Panc1 (cell line): Measurements from ENCODE around the gene FKBP4.

Experiments
- POLR2AphosphoS5 ChIP-seq: IDR thresholded peaks from 2 replicates; pipeline ENCODE4 v1.6.1; 2012; ENCODE audit warnings: mild to moderate bottlenecking, low read depth, low read length, moderate library complexity
- TF ChIP-seq, protein P1 (sequence below): fragments of 450-650 bp; IDR thresholded peaks from 2 replicates; pipeline ENCODE4 v1.5.1; 2017; ENCODE audit warnings: mild to moderate bottlenecking
- TF ChIP-seq, protein P2 (sequence below), 2 experiments: IDR thresholded peaks; 2 replicates each; pipeline ENCODE4 v1.6.1; 2011 to 2012; ENCODE audit warnings: low read depth in 2 of 2, control low read depth in 1 of 2, low read length in 1 of 2, mild to moderate bottlenecking in 1 of 2, moderate library complexity in 1 of 2; ENCODE audit not compliant: insufficient read depth in 1 of 2

DNA sequence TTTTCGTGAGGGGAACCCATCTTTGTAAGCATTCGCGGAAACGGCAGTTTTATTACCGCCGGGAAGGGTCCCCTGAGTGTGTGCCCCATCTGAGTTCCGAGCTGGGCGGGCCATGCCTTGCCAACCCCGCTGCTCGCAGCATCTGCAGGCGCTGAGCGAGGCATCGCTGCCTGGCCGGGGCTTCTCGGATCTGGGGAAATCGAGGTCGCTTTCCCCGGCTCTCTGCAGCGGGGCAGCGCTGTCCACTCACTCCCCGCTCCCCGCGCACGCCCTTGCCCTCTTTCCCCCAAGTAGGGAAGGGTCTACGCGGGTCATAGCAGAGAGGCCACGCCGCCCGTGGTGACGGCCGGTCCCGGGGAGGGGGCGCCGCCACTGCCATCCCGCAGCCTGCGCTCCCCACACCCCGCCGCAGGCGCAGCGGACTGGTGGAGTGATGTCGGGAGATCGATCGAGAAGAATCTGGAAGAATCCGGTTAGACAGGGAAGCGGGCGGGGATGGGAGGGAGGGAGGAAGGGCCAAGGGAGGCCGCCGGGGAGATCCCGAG, 507 bp upstream of the FKBP4 start:
- TF ChIP-seq POLR2AphosphoS5 = no peak
- TF ChIP-seq, protein P1, sequence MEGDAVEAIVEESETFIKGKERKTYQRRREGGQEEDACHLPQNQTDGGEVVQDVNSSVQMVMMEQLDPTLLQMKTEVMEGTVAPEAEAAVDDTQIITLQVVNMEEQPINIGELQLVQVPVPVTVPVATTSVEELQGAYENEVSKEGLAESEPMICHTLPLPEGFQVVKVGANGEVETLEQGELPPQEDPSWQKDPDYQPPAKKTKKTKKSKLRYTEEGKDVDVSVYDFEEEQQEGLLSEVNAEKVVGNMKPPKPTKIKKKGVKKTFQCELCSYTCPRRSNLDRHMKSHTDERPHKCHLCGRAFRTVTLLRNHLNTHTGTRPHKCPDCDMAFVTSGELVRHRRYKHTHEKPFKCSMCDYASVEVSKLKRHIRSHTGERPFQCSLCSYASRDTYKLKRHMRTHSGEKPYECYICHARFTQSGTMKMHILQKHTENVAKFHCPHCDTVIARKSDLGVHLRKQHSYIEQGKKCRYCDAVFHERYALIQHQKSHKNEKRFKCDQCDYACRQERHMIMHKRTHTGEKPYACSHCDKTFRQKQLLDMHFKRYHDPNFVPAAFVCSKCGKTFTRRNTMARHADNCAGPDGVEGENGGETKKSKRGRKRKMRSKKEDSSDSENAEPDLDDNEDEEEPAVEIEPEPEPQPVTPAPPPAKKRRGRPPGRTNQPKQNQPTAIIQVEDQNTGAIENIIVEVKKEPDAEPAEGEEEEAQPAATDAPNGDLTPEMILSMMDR = no peak
- TF ChIP-seq, protein P2, sequence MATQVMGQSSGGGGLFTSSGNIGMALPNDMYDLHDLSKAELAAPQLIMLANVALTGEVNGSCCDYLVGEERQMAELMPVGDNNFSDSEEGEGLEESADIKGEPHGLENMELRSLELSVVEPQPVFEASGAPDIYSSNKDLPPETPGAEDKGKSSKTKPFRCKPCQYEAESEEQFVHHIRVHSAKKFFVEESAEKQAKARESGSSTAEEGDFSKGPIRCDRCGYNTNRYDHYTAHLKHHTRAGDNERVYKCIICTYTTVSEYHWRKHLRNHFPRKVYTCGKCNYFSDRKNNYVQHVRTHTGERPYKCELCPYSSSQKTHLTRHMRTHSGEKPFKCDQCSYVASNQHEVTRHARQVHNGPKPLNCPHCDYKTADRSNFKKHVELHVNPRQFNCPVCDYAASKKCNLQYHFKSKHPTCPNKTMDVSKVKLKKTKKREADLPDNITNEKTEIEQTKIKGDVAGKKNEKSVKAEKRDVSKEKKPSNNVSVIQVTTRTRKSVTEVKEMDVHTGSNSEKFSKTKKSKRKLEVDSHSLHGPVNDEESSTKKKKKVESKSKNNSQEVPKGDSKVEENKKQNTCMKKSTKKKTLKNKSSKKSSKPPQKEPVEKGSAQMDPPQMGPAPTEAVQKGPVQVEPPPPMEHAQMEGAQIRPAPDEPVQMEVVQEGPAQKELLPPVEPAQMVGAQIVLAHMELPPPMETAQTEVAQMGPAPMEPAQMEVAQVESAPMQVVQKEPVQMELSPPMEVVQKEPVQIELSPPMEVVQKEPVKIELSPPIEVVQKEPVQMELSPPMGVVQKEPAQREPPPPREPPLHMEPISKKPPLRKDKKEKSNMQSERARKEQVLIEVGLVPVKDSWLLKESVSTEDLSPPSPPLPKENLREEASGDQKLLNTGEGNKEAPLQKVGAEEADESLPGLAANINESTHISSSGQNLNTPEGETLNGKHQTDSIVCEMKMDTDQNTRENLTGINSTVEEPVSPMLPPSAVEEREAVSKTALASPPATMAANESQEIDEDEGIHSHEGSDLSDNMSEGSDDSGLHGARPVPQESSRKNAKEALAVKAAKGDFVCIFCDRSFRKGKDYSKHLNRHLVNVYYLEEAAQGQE (IDR thresholded peaks at IDR 0.05; ENCODE audit: insufficient read depth in 1 of 2, low read depth in 2 of 2, low read length in 1 of 2) = no peak
